ENCODE results near the gene LPO.

Gene LPO
- total RNA-seq: 0.17 to 0.61 (median 0.19) reads per million in 3 donors

DNA sequence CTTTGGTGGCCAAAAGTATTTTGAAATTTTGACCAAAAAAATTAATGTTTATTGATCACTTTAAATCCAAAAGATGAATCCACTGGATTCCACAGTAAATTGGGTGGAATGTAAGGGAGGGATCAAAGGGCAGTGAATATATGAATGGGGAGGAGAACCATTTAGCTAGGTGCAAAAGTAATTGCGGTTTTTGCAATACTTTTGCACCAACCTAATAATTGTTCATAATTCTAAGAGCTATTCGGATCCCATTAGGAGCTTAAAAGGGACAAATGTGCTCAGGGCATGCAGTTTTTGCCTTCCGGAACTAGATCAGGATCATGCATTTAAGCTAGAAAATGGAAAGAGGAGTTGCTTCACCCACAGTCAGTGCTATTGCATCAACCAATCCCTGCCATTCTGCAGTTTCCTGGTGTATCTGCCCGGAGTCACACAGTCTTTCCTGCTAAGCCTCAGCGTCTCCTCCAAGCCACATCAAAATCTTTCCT lies at the start of gene LPO:
Gene LPO, plus strand, starts transcription at position 438 of the 488 bp plus-strand sequence. CDS start 4,396 bp downstream, outside the sequence.
- Histone ChIP-seq H3K27me3 (replicated peaks; ENCODE audit: control insufficient read depth, insufficient read depth, low read length, poor library complexity, severe bottlenecking) (peaks cover 1% of the 10 kb centered on the region), H3K36me3 (ENCODE audit: control insufficient read depth, insufficient read depth, low read length) (no peaks in the 10 kb centered on the region), H3K9me3 (ENCODE audit: control insufficient read depth, low read length) (no peaks in the 10 kb centered on the region), H3K4me3 (ENCODE audit: insufficient read depth, low read depth, low read length, poor library complexity, severe bottlenecking) (no peak within 1 kb of the TSS), H3K4me1 (ENCODE audit: control insufficient read depth, insufficient read depth, low read length, poor library complexity, severe bottlenecking) (no peaks in the 10 kb centered on the region), H3K27ac (ENCODE audit: insufficient read depth, low read length, poor library complexity, severe bottlenecking) (no peak within 1 kb of the TSS)
- DNase-seq: no peak

DNA sequence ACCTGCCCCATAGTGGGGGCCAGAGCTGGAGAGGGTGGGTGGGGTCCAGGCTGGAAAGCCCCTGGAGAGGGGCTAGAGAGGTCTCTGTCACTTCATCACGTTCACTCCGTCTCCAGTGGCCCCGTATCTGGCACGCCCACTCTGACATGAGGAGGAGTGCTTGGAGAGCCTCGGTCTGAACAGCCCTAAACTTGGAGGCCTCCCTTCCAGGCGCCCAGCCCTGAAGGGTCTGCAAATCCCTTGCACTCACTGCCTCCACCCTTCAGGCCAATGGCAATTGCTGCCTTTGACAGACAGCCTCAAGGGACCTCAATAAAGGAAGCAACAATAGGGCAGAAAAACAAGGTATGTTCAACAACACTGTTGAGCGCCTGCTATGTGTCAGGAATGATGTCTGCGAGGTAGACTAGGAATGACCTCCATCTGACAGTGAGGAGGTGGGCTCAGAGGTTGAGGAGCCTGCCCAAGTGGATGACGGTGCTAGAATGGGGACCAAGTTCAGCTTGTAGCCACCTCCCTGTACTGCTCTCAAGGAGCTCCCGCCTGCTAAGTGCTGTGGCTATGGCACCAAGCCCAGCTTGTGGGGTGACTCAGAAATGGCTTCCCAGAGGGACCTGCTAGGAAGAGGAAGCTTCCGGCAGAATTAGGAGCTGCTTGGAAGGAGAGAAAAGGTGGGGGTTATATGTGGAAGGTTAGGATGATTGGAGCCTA lies 48.8 kb upstream of the LPO start:
- Histone ChIP-seq H3K36me3 (ENCODE audit: control insufficient read depth, insufficient read depth, low read length) (no peaks in the 10 kb centered on the region), H3K27ac (ENCODE audit: insufficient read depth, low read length, poor library complexity, severe bottlenecking) (no peak overlapping the region), H3K4me3 (ENCODE audit: insufficient read depth, low read depth, low read length, poor library complexity, severe bottlenecking) (no peak overlapping the region), H3K27me3 (replicated peaks; ENCODE audit: control insufficient read depth, insufficient read depth, low read length, poor library complexity, severe bottlenecking) (no peaks in the 10 kb centered on the region), H3K9me3 (ENCODE audit: control insufficient read depth, low read length) (no peaks in the 10 kb centered on the region), H3K4me1 (ENCODE audit: control insufficient read depth, insufficient read depth, low read length, poor library complexity, severe bottlenecking) (no peaks in the 10 kb centered on the region)
- DNase-seq: no peak

DNA sequence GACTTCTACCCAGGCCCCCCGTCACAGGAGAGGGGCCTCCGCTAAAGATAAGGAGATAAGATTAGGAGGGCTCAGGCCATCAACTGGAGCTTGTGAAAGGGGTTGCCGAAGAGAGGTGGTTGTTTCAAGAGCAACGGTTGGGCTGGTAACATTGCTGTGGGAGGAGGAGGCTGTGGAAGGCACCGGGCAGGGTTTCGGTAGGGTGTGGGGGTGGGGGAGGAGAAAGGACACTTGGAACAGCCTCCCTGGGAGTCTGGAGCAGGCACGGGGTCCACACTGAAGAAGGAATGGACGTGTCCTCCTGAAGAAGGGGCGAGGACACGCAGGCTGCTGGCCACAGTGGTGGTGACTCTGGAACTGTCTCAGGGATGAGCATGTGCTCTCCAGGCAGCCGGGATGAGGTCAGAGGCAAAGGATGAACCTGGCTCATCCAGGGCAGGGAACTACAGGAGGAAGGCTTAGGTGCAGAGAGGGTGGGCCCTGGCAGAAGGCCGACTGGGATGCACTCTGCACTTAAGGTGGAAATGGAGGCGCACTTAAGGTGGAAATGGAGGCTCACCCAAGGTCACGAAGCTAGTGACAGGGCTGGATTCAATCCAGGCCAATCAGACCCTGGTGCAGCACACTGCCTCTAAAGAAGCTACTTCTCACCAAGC lies 47.0 kb upstream of the LPO start:
- no peak for DNase-seq
- H3K9me3 ChIP-seq (ENCODE audit: control insufficient read depth, low read length): no peaks in the 10 kb centered on the region
- no peaks in the 10 kb centered on the region for H3K27me3 ChIP-seq (replicated peaks; ENCODE audit: control insufficient read depth, insufficient read depth, low read length, poor library complexity, severe bottlenecking)
- no peak overlapping the region for H3K4me3 ChIP-seq (ENCODE audit: insufficient read depth, low read depth, low read length, poor library complexity, severe bottlenecking)
- no peaks in the 10 kb centered on the region for H3K36me3 ChIP-seq (ENCODE audit: control insufficient read depth, insufficient read depth, low read length)
- H3K4me1 ChIP-seq (ENCODE audit: control insufficient read depth, insufficient read depth, low read length, poor library complexity, severe bottlenecking): no peaks in the 10 kb centered on the region
- H3K27ac ChIP-seq (ENCODE audit: insufficient read depth, low read length, poor library complexity, severe bottlenecking): no peak overlapping the region

DNA sequence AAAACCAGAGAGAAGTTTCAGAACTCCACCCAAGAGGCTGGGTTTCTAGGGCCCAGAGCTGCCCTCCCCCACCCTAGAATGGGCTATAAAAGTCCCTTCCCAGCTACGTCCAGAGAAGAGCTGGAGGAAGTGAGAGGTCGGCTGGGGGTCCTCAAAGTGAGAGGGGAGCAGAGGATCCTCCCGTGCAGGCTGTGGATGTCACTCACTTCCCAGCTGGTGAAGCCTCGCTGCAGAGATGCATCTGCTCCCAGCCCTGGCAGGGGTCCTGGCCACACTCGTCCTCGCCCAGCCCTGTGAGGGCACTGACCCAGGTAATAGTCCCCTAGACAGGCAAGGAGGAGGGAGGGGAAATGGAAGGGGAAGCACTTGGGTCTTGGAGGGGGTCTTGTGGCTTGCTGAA lies 45.8 kb upstream of the LPO start, which contains the start of gene EPX:
Gene EPX, plus strand, starts transcription at position 115 of the 400 bp plus-strand sequence. Its CDS starts 121 bp downstream, at position 236.
- H3K4me1 ChIP-seq (ENCODE audit: control insufficient read depth, insufficient read depth, low read length, poor library complexity, severe bottlenecking): no peaks in the 10 kb centered on the region
- H3K36me3 ChIP-seq (ENCODE audit: control insufficient read depth, insufficient read depth, low read length): no peaks in the 10 kb centered on the region
- no peaks in the 10 kb centered on the region for H3K9me3 ChIP-seq (ENCODE audit: control insufficient read depth, low read length)
- DNase-seq: no peak
- H3K27ac ChIP-seq (ENCODE audit: insufficient read depth, low read length, poor library complexity, severe bottlenecking): no peak within 1 kb of the TSS
- H3K27me3 ChIP-seq (replicated peaks; ENCODE audit: control insufficient read depth, insufficient read depth, low read length, poor library complexity, severe bottlenecking): no peaks in the 10 kb centered on the region
- H3K4me3 ChIP-seq (ENCODE audit: insufficient read depth, low read depth, low read length, poor library complexity, severe bottlenecking): no peak within 1 kb of the TSS

DNA sequence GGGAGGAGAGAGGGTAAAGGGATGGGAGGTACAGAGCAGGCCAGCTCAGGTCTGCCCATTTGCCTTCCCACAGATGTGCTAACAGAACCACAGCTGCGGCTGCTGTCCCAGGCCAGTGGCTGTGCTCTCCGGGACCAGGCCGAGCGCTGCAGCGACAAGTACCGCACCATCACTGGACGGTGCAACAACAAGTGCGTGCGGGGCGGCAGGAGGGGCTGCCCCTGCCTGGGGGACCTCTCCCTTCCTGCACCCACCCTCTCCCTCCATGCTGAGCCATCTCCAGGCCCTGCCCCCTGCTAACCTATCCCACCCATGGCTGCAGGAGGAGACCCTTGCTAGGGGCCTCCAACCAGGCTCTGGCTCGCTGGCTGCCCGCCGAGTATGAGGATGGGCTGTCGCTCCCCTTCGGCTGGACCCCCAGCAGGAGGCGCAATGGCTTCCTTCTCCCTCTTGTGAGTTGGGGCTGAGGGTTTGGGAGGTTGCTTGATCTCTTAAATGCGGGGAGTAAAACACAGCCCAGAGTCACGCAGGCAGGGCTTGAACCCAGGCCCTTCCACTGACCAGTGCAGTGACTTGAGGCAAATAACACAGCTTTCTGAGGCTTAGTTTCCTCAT lies 44.6 kb upstream of the LPO start:
- H3K36me3 ChIP-seq (ENCODE audit: control insufficient read depth, insufficient read depth, low read length): no peaks in the 10 kb centered on the region
- no peaks in the 10 kb centered on the region for H3K9me3 ChIP-seq (ENCODE audit: control insufficient read depth, low read length)
- no peaks in the 10 kb centered on the region for H3K4me1 ChIP-seq (ENCODE audit: control insufficient read depth, insufficient read depth, low read length, poor library complexity, severe bottlenecking)
- H3K27me3 ChIP-seq (replicated peaks; ENCODE audit: control insufficient read depth, insufficient read depth, low read length, poor library complexity, severe bottlenecking): no peaks in the 10 kb centered on the region
- DNase-seq: no peak
- no peak overlapping the region for H3K27ac ChIP-seq (ENCODE audit: insufficient read depth, low read length, poor library complexity, severe bottlenecking)
- no peak overlapping the region for H3K4me3 ChIP-seq (ENCODE audit: insufficient read depth, low read depth, low read length, poor library complexity, severe bottlenecking)

DNA sequence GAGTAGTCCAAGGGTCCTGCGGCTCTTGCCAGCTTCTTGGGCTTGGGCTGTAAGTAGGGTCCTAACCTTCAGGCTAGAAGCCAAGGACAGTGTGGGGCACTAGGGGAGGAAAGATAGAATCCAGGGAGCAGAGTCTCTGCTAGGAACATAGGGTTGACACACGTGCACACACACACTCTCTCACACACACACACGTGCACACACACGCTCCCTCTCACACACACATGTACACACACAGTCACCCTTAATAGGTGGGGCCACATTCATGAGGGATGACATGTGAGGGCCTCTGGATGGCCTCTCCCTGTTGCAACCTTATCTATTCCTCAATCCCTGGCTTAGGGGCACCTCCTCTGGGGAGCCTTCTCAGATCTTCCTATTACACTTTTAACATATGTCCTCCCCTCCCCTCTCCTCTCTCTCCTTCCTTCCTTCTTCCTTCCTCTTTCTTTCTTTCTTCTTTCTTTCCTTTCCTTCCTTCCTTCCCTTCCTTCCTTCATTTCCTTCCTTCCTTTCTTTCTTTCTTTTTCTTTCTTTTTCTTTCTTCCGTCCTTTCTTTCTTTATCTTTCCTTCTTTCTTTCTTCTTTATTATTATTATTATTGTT lies 42.8 kb upstream of the LPO start:
- no peak overlapping the region for H3K27ac ChIP-seq (ENCODE audit: insufficient read depth, low read length, poor library complexity, severe bottlenecking)
- H3K4me3 ChIP-seq (ENCODE audit: insufficient read depth, low read depth, low read length, poor library complexity, severe bottlenecking): no peak overlapping the region
- H3K4me1 ChIP-seq (ENCODE audit: control insufficient read depth, insufficient read depth, low read length, poor library complexity, severe bottlenecking): no peaks in the 10 kb centered on the region
- H3K9me3 ChIP-seq (ENCODE audit: control insufficient read depth, low read length): no peaks in the 10 kb centered on the region
- no peaks in the 10 kb centered on the region for H3K27me3 ChIP-seq (replicated peaks; ENCODE audit: control insufficient read depth, insufficient read depth, low read length, poor library complexity, severe bottlenecking)
- H3K36me3 ChIP-seq (ENCODE audit: control insufficient read depth, insufficient read depth, low read length): no peaks in the 10 kb centered on the region
- no peak for DNase-seq

DNA sequence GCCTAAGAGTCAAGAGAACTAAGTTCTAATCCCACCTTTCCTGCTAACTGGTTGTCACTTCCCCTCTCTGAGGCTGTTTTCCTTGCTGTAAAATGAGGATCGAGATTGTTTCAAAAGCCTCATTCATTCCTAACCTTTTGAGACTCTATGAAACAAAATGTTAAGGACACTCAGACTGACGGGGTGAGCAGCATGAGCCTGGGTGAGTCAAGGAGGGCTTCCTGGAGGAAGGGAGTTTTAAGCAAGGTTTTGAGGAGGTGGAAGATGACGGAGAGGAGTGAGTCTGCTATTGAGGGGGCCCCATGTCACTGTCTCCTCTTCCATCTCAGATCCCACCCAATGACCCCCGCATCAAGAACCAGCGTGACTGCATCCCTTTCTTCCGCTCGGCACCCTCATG lies 41.8 kb upstream of the LPO start:
- Histone ChIP-seq H3K27me3 (replicated peaks; ENCODE audit: control insufficient read depth, insufficient read depth, low read length, poor library complexity, severe bottlenecking) (no peaks in the 10 kb centered on the region), H3K27ac (ENCODE audit: insufficient read depth, low read length, poor library complexity, severe bottlenecking) (no peak overlapping the region), H3K9me3 (ENCODE audit: control insufficient read depth, low read length) (no peaks in the 10 kb centered on the region), H3K36me3 (ENCODE audit: control insufficient read depth, insufficient read depth, low read length) (no peaks in the 10 kb centered on the region), H3K4me3 (ENCODE audit: insufficient read depth, low read depth, low read length, poor library complexity, severe bottlenecking) (no peak overlapping the region), H3K4me1 (ENCODE audit: control insufficient read depth, insufficient read depth, low read length, poor library complexity, severe bottlenecking) (no peaks in the 10 kb centered on the region)
- DNase-seq: no peak

DNA sequence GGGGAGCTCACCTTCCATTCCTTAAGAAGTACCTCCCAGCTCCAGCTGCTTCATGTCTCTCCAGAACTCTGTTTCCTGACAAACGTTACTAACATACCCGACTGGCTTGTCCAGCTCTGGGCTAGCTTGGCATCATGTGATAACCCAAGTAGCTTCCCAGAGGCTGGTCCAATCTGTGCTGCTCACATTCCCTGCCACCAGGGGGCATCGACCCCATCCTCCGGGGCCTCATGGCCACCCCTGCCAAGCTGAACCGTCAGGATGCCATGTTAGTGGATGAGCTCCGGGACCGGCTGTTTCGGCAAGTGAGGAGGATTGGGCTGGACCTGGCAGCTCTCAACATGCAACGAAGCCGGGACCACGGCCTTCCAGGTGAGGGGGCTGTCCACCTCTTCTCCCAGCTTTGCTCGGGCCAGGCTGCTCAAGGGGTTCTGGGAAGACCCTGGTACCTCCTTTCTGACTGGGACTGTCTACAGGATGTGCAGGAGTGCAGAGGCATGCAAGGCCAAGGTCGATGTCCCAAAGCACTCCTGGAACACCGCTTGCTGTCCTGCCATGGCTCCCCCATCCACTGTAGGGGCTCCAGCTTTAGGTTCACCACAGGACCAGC lies 38.3 kb upstream of the LPO start:
- Histone ChIP-seq H3K4me1 (ENCODE audit: control insufficient read depth, insufficient read depth, low read length, poor library complexity, severe bottlenecking) (no peaks in the 10 kb centered on the region), H3K4me3 (ENCODE audit: insufficient read depth, low read depth, low read length, poor library complexity, severe bottlenecking) (no peak overlapping the region), H3K27me3 (replicated peaks; ENCODE audit: control insufficient read depth, insufficient read depth, low read length, poor library complexity, severe bottlenecking) (no peaks in the 10 kb centered on the region), H3K9me3 (ENCODE audit: control insufficient read depth, low read length) (no peaks in the 10 kb centered on the region), H3K27ac (ENCODE audit: insufficient read depth, low read length, poor library complexity, severe bottlenecking) (no peak overlapping the region), H3K36me3 (ENCODE audit: control insufficient read depth, insufficient read depth, low read length) (no peaks in the 10 kb centered on the region)
- DNase-seq: peak; percentile 9 to 23 (median 16)

DNA sequence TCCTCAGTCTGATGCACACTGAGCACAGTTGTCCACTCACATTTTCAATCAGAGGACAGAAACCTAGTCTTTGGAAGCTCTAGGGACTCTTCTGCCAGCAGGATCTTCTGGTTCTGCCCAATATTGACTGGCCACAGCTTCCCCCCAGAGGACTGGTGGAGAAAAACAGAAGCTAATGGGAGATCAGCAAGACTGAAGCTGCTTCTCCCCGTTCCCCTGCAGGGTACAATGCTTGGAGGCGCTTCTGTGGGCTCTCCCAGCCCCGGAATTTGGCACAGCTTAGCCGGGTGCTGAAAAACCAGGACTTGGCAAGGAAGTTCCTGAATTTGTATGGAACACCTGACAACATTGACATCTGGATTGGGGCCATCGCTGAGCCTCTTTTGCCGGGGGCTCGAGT lies 35.5 kb upstream of the LPO start:
- Histone ChIP-seq H3K4me1 (ENCODE audit: control insufficient read depth, insufficient read depth, low read length, poor library complexity, severe bottlenecking) (no peaks in the 10 kb centered on the region), H3K27ac (ENCODE audit: insufficient read depth, low read length, poor library complexity, severe bottlenecking) (no peak overlapping the region), H3K27me3 (replicated peaks; ENCODE audit: control insufficient read depth, insufficient read depth, low read length, poor library complexity, severe bottlenecking) (no peaks in the 10 kb centered on the region), H3K9me3 (ENCODE audit: control insufficient read depth, low read length) (no peaks in the 10 kb centered on the region), H3K36me3 (ENCODE audit: control insufficient read depth, insufficient read depth, low read length) (peaks cover 11% of the 10 kb centered on the region), H3K4me3 (ENCODE audit: insufficient read depth, low read depth, low read length, poor library complexity, severe bottlenecking) (no peak overlapping the region)
- DNase-seq: no peak
